Stimulated activated CD8-positive, alpha-beta memory T cell treated with anti-CD3 and anti-CD28 coated beads, Interleukin-7, amount 100 ng/mL, for 1 hour (primary cell): ENCODE data around the gene TMC3.
"Not testable (repeated sequence)": the region's sequence is repeated elsewhere in the genome, so short reads cannot be mapped to it uniquely, and the experiment has no call there.

Source experiments
- DNase-seq, 2 donors: peaks; one replicate each; pipeline ENCODE4 v3.0.0-alpha.2; 2020; ENCODE audit warnings: low read depth in 2 of 2

The TMC3 gene

DNA sequence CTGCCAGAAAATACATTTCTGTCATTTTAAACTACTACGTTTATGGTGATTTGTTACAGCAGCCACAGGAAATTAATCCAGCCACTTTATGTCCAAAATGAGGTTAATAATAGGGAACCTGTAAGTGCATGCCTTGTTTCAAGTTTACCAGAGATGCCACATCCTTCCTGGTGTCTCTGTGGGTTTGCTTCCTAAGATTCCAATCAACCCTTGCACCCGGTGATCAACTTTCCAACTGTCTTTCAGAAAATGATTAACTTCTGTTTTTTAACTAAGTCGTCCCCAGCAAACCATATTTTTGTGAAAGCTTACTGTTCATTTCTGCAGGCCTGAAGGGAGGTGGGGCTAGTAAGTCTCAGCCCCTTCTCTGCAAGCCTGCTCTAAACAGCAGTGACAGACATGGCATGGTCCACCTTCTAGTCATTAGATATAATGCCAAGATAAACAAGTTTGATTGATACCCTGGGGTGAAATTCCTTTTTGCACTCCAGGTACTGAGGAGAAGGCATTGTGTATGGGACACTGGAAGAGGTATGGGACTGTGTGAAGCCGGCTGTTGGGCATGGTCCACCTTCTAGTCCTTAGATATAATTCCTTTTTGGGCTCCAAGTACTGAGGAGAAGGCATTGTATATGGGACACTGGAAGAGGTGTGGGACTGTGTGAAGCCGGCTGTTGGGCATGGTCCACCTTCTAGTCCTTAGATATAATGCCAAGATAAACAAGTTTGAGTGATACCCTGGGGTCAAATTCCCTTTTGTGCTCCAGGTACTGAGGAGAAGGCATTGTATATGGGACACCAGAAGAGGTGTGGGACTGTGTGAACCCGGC lies 11.1 kb upstream of the TMC3 start:
- DNase-seq, result no peak

DNA sequence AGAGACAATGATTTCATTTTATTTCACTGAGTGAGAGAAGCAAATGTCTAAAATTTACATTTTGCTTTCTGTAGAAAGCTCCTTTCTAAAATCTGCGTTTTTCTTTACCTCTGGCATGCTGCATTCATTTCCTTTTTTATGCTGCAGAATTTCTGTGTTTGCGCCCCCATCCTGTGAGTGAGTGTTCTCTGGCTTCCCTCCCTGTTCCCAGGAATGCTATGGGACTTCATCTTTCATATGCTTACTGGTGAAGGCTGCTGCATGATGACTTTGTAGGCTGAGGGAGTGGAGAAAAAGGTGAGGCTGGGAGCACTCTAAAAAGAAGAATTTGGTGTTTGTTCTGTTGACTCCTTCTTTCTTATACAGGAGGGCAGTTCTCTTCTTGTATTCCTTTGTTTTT lies 7.7 kb upstream of the TMC3 start:
- no peak for DNase-seq

- no peak for DNase-seq
These were observed 6.7 kb upstream of the TMC3 start for GRCh38 chr15:81380668-81381067.

DNA sequence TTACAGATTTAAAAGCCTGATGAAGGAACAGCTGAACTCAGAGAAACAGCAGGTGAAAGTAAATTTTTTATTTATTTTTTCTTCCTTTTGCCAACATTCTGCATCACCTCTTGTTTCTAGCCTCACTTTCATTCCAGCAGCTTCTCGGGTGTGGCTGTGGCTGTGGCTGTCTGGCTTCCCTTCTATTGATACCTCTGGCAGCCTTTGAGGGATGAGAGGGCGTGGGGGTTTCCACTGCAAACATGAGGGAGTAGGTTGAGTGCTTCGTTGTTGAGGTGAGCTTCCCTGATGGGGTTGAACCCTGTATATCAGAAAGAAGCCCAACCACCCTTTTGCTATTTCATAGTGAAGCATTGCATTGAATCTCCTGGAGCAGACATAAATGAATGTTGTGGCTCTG lies 6.2 kb upstream of the TMC3 start:
- no peak for DNase-seq

GRCh38 chr15:81379269-81379668 lies 5.3 kb upstream of the TMC3 start:
- DNase-seq, result no peak

- DNase-seq, result no peak
These were observed 4.4 kb upstream of the TMC3 start for GRCh38 chr15:81378443-81378842.

DNA sequence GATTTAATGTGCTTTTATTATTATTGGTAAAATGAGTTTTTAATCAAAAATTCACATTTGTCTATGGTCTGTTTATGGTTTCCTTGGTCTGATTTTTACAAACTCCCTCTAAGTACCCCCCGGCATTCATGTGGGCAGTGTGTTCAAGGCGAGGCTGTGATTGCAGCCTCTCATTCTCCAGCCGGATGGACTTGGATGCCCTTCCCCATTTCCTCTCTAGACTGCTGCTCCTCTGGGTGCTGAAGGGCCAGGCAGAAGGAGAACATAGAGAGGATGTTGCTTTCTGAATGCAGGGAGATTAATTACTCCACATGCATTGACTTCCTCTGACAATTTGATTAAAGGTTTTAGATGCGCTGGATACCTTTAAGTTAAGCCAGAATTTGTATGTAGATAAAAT lies 3.9 kb upstream of the TMC3 start:
- no peak for DNase-seq

- DNase-seq, result no peak
These were observed 2.2 kb upstream of the TMC3 start for GRCh38 chr15:81376231-81376630.

DNA sequence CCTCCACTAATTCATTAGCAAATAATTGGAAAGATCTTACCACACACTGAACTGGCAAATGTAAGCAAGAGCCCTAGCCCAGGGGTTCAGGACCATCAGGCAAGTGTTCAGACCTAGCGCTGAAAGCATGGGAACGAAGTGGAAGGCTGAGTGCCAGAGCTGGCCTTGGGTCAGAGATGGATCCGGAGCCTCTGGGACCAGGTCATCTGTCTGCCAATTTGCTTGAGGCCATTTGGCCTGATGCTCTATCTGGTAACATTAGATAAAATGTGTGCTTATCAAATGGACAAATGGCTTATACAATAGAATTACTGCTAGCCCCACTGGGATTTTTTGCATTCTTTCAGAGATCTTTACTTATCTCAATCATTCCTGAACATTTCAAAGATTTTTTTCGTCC lies 1.4 kb upstream of the TMC3 start:
- no peak for DNase-seq

GRCh38 chr15:81373176-81373575 lies 837 bp downstream of the TMC3 start:
- no peak for DNase-seq

- DNase-seq, result no peak
These were observed 1.4 kb downstream of the TMC3 start for GRCh38 chr15:81372575-81372974.

DNA sequence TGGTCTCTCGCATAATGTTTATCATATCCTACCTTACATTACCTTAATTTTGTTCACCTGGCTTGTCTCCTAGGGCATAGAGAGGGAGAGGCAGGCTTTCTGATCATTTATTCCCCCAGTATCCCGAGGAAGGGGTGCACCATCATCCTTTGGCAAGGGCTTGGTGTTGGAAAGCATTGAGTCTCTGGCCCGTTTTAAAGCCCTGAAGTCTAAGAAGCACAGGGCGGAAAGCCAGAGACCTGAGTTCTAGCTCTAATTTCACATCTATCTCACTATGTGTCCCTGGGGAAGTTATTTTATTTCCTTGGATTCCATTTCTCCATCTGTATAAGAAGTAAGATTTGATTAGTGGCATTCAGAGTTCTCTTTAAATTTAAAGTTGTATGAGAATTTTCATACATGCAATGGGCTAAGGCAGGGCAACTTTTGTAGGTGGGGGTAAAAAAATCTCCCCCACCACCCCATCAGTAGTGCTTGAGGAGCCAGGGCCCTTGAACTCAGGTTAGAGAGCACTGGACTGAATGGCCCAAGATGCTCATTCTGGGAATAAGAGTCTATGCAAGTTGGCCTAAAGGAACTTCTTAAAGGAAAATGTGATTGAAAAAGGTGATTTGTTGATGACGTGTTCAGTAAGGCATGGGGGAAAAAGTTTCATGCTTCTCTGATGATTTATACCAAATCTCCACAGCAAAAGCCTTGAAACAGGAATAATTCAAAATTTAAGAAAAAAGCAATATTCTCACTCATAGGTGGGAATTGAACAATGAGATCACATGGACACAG lies 10.1 kb downstream of the TMC3 start:
- DNase-seq, result no peak

DNA sequence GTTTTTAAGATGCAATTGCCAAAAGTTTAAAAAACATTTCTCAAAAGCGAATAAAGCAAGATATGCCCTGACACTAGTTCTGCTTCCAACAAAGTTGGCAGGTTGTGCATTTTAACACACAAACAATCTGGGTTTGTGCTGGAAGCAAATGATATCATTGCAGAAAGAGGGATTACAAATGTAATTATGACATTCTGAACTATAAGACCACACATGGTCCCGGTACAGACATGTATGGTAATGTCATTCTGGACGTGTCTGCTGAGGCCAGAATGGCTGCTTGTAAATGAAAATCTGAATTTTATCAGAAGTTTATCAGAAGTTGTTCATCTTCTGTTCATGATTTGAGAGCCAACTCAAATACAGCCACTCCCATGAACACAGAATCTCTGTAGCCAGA lies 10.7 kb downstream of the TMC3 start:
- DNase-seq, result no peak

DNA sequence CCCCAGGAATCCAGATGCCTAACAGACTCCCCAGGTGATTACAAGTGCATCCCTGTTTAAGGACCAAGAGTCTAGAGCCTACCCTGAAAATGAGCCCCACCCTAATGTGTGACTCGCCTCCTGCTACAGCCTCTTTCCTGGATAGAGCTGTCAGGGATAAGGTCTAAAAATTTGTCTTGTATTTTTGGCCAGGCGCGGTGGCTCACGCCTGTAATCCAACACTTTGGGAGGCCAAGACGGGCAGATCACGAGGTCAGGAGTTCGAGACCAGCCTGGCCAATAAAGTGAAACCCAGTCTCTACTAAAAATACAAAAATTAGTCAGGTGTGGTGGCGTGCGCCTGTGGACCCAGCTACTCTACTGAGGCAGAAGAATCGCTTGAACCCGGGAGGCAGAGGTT lies 11.2 kb downstream of the TMC3 start:
- no peak for DNase-seq

- DNase-seq, result no peak
These were observed 12.1 kb downstream of the TMC3 start for GRCh38 chr15:81361891-81362290.

GRCh38 chr15:81360491-81360890 lies 13.5 kb downstream of the TMC3 start:
- no peak for DNase-seq

- no peak for DNase-seq
These were observed 15.8 kb downstream of the TMC3 start for GRCh38 chr15:81358248-81358647.

DNA sequence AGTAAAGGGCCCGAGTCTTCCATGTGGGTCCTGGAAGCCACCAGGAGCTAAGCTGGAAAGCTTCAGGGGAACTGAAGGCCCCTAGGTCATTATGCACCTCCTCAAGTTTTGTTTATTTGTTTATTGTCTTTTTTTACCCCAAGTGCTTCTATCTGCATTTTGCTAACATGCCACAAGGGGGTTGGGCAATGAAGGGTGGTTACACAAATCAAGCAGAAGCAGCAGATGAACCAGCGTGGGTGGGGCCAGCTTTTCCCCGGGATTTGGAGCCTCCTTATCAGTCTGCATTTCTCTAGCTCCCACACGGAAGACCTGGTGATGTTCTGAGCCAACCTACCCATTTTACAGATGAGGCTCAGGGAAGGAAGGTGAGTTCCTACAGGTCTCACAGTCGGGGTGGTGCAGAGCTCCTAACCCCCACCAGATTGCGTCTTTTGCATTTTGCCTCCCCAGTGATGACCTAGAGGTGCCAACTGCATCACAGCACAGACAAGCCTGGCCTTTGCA lies 16.8 kb downstream of the TMC3 start:
- no peak for DNase-seq

DNA sequence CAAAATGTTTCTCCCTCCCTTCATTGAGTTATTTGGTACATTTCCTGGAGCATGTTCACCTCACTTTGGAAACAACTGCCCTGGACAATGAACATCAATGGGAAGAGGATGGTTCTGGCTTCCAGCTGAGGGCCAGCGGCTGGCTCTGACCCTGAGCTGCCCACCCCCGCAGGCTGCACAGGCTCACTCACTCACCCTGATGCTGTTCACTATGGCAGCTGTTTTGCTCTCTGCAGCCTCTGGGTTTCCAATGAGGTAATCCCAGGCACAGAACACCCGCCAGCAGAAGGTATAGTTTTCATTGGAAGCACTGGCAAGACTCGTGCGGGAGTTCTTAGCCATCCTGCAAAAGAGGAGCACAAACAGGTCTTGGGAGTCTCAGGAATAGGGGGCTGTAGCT lies 17.8 kb downstream of the TMC3 start:
- DNase-seq, result no peak

DNA sequence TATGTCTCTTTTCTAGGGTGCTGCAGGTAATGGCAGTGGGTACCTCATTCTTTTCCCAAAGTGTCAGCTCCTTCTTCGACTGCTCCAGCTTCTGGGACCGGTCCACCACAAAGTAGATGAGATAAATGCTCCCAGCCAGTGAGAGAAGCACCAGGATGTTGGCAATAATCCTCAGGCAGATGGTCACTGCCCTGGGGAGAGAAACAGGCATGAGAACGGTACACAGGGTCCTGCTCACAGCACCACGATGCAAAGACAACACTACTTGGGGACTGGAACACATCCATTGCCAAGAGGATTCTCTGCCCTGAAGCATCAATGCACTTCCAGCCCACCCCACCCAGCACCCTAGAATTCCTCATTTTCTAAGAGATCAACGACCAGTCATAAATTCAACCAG lies 22.4 kb downstream of the TMC3 start:
- no peak for DNase-seq

DNA sequence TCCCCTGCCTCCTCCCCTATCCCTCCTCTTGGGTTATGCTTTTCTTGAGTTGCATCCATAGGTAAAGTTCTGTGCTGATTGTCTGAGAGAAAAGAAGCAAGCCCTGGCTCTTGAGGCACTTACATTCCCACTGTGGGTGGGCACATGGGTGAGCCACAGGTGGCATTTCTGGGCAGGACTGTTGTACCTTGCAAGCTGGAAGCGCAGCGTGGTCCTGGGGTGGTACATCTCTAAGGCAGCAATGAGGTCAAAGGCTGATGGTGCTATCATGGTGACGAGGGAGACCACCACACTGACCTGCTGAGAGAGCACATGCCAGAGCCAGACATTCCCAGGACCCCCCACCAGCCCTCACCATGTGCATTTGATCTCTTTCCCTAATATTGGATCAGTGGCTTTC lies 24.7 kb downstream of the TMC3 start:
- DNase-seq, result no peak

DNA sequence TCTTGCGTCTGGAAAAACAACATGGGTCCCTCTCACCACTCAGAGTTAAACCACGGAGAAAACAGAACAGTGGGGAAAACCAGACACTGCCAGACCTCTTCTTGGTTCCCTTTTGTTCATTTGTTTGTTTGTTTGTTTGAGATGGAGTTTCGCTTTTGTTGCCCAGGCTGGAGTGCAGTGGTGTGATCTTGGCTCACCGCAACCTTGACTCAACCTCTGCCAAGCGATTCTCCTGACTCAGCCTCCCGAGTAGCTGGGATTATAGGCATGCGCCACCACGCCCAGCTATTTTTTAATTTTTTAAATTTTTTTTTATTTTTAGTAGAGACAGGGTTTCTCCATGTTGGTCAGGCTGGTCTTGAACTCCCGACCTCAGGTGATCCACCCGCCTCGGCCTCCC lies 25.3 kb downstream of the TMC3 start:
- not testable (repeated sequence) for DNase-seq

DNA sequence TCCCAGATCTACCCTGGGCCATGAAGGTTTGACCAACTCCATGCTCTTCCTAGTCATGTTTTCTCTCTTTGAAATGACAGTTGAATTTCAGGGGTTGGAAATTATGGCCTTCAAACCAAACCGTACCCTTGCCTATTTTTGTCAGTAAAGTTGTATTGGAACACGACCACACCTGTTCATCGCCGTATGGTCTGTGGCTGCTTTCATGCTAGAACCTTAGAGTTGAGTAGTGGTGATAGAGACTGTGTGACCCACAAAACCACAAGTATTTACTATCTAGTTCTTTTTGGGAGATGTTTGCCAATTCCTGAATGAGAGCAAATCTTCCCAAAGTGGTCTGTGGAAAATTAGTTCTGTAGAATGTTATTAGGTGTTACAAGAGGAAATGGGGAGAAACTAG lies 26.1 kb downstream of the TMC3 start:
- DNase-seq, result no peak
